Fibroblast of mammary gland (primary cell): ENCODE results near the gene PDE6A.

Experiments
- DNase-seq: peaks from one replicate; pipeline ENCODE4 v3.0.0-alpha.2; 2010; ENCODE audit warnings: low read depth
- H3K4me3 ChIP-seq: 2 replicates; pipeline ENCODE4 v1.5.1; 2011; ENCODE audit warnings: low read depth, mild to moderate bottlenecking, low read length, moderate library complexity; ENCODE audit not compliant: control insufficient read depth
- TF ChIP-seq, protein P1 (sequence below): conservative IDR thresholded peaks from 2 replicates; pipeline ENCODE4 v1.5.1; 2011; ENCODE audit warnings: low read depth, low read length, inconsistent platforms; ENCODE audit not compliant: control insufficient read depth, insufficient read depth

The PDE6A gene

DNA sequence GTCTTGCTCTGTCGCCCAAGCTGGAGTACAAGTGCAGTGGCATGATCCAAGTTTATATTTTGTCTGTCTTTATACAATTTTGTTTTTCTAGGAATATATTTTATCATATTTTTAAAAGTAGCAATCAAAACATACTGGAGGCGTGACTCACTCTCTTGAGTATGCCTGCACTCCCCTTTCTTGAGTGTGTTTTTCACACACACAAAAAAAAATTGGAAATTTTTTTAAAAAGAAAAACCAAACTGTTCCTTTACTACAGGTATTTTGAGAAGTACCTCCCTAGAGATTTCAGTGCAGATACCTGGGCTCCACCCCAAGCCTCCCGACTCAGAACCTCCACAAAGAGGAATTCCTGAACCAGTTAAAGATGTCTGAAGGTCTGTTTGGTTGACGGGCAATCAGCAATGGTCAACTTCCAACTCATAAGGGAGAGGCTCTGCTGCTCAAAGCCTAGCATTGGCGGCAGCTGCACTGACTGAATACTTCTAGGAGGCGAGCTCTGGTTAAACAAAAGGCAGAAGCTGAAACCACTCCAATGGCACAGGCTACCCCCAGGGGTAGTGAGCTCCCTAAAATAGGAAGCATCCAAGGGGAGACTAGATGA lies 27.4 kb downstream of the PDE6A start:
- TF ChIP-seq, protein P1, sequence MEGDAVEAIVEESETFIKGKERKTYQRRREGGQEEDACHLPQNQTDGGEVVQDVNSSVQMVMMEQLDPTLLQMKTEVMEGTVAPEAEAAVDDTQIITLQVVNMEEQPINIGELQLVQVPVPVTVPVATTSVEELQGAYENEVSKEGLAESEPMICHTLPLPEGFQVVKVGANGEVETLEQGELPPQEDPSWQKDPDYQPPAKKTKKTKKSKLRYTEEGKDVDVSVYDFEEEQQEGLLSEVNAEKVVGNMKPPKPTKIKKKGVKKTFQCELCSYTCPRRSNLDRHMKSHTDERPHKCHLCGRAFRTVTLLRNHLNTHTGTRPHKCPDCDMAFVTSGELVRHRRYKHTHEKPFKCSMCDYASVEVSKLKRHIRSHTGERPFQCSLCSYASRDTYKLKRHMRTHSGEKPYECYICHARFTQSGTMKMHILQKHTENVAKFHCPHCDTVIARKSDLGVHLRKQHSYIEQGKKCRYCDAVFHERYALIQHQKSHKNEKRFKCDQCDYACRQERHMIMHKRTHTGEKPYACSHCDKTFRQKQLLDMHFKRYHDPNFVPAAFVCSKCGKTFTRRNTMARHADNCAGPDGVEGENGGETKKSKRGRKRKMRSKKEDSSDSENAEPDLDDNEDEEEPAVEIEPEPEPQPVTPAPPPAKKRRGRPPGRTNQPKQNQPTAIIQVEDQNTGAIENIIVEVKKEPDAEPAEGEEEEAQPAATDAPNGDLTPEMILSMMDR, result no peak
- no peak overlapping the region for H3K4me3 ChIP-seq
- no peak for DNase-seq

DNA sequence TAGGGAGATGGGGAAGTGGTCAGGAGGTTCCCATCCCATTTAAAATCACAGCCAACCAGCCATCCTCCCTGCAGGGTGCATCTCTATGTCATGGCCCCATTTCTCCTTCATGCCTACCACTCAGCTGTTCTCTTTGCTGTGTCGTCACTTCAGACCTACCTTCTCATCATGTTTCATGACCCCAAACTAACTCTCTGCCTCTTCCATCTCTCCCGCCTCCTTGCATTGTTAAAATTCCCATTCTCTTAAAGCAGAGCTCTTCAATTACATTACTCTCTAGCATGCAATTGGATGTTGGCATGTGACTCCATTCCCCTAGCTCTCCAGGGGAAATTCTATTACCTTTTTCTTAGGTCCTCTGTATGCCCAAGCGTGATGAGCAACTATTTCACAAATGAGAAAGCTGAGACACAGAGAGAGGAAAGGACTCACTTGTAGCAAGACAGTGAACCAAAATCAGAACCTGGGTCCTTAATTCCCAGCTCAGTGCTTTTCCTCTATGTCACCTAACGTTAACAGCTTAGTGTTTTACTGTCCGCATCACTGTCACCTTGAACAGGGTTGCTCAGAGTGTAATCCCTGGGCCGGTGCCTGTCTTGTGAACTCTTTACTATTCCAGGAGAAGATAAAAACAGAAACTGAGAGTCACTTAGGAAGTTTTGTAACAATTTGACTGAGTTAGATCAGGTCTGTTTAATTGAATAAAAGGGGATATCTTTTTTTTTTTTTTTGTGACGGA lies 28.1 kb downstream of the PDE6A start:
- no peak for DNase-seq
- TF ChIP-seq, protein P1, result no peak
- no peak overlapping the region for H3K4me3 ChIP-seq

DNA sequence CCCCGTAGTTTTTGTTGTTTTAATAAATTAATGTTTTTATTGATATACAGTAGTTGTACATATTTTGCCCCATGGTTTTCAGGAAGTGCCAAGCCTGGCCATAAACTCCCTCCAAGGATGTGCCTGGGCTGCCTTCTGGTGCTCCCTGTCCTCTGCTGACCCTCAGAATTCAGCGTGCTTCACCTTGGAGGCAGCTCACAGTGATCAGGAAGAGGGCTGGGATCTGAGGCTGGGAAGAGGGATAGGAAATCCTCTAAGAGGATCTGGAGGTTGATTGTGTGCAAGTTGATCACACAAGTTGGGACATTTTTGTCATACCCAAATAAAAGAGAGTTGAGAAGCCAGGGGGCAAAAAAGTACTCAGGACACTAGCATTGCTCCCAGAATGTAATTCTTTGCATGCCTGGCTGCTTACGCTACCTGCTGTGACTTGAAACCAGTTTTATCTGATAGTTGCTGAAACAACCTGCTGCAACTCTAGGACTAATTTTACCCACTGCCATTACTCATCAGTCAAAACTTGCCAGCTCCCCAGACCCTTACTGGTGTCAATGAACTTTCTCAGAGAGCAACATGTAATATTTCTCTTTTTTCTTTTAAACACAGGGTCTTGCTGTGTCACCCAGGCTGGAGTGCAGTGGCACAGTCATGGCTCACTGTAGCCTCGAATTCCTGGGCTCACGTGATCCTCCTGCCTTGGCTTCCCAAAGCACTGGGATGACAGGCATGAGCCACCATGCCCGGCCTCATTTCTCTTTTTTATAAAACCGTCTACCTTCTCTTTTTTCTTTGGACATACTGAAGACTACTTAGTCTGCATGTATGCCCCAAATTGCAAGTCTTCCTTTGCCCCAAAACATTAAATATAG lies 29.0 kb downstream of the PDE6A start:
- TF ChIP-seq, protein P1, result no peak
- no peak overlapping the region for H3K4me3 ChIP-seq
- DNase-seq, result no peak

DNA sequence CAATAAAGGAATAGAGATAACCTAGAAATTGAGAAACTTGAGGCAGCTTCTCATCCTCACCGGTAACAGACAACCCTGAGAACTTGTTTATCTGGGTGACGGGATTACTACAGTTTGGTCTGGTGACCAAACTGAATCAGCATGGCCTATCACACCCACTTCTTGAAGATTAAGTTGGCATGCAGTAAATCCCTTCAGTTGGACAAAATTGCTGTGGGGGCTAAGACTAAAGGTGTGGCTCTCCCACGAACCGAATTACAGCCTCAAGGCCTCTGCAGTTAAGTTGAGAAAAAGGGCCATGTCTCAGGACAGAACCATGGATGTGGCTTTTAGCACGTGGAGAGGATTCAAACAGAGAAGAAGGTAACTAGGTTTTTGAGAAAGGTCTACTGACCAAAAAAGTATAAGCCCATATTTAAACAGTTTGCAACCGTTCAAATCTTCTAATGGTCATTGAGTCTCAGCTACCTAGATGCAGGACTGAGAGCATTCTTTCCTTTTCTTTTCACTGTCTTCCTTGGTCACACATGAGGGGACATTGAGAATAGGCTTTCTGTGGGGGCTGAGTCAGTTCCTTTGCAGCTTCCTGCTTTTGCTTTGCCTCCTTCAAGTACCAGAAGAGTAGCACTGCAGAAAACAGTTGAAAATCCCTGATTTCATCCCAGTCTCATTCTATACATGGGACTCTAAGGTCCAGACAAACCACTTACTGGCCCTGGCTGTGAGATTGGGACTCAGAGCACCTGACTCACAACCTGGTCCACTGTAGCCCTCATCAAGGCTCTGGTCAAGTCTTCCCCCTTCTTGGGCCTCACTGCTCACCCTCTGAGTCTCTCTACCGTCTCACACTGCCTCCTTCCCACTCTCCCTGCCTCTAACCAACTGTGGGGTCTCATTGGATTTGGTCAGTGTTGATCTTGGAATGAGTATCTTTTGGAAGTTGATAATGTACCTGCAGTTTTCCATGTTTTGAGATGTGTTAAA lies 30.9 kb downstream of the PDE6A start:
- no peak for DNase-seq
- TF ChIP-seq, protein P1, result no peak
- H3K4me3 ChIP-seq, result no peak overlapping the region

DNA sequence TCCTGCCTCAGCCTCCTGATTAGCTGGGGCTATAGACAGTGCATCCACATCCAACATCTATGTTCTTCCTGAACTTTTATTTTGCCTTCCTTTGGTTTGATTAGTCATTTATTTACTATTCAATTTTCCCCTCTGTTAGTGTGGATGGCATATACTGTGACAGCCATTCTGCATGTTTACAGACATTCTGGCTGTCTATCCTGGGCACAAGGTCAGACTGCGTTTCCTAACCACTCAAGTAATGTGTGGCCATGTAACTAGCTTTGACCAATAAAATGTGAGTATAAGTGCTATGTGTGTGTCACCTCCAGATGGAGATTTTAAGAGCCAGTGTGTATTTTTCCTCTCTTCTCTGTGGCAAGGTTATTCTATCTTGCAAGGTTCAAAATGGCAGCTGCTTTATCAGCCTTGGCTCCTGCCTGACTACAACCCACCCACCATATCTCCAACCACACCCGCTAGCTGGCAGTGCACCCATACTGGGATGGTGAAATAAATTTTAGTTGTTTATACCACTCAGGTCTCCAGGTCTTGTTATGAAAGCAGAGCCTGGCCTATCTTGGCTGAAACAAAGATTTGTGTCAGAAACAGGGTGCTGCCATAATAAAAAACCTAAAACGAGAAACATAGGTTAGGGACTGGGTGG lies 32.2 kb downstream of the PDE6A start:
- H3K4me3 ChIP-seq, result no peak overlapping the region
- TF ChIP-seq, protein P1, result no peak
- DNase-seq, result no peak
